K562 (cell line): ENCODE results near the gene PDCD7. TPM values are rescaled to one million over a fixed set of nuclear protein-coding genes. Genes with fewer than 3 reads are reported as not detected.

ENCODE experiments used
- ARID4B ChIP-seq: sonication (generic); formaldehyde crosslinking; IDR thresholded peaks from 2 replicates; pipeline ENCODE4 v1.8.0; 2022; ENCODE audit warnings: mild to moderate bottlenecking, missing genetic modification reagents
- BMI1 ChIP-seq: fragments of 150-350 bp; IDR thresholded peaks from 2 replicates; pipeline ENCODE4 v1.6.1; 2014; ENCODE audit warnings: low read length
- CBFA2T3 ChIP-seq: fragments of 450-650 bp; IDR thresholded peaks from 2 replicates; pipeline ENCODE4 v1.6.1; 2017
- CHD1 ChIP-seq: fragments of 200-600 bp; sonication (generic); IDR thresholded peaks from one replicate; pipeline ENCODE4 v1.6.1; 2012; ENCODE audit warnings: mild to moderate bottlenecking, moderate library complexity, low read length, inconsistent platforms
- ELK1 ChIP-seq: sonication (generic); formaldehyde crosslinking; IDR thresholded peaks from 2 replicates; pipeline ENCODE4 v1.8.1; 2022; ENCODE audit warnings: missing genetic modification reagents
- HNRNPL ChIP-seq: fragments of 200-400 bp; formaldehyde crosslinking; IDR thresholded peaks from 2 replicates; pipeline ENCODE4 v1.6.1; 2017; ENCODE audit warnings: low read depth, mild to moderate bottlenecking, low read length
- MAZ ChIP-seq, 2 experiments: fragments of 450-650 bp in 1 of 2; sonication (generic) in 1 of 2; formaldehyde crosslinking; IDR thresholded peaks in 1 of 2; conservative IDR thresholded peaks in 1 of 2; 2 replicates each; pipeline versions ENCODE4 v1.4.0 to v1.5.0; 2020; ENCODE audit warnings: mild to moderate bottlenecking in 1 of 2, missing genetic modification reagents in 1 of 2
- POLR2G ChIP-seq: fragments of 200-400 bp; formaldehyde crosslinking; IDR thresholded peaks from 2 replicates; pipeline ENCODE4 v1.6.1; 2017; ENCODE audit warnings: low read depth, mild to moderate bottlenecking, antibody characterized with exemption, low read length, moderate library complexity
- PTBP1 ChIP-seq: fragments of 200-400 bp; formaldehyde crosslinking; IDR thresholded peaks from 2 replicates; pipeline ENCODE4 v1.6.1; 2017; ENCODE audit warnings: low read depth, low read length
- RB1 ChIP-seq: fragments of 450-650 bp; IDR thresholded peaks from 2 replicates; pipeline ENCODE4 v1.6.1; 2017; ENCODE audit warnings: low read depth, mild to moderate bottlenecking
- REST ChIP-seq, 2 experiments: fragments of 450-650 bp; formaldehyde crosslinking in 1 of 2; IDR thresholded peaks; 2 replicates each; pipeline versions ENCODE4 v1.4.0 to v1.6.1; 2014 to 2020; ENCODE audit warnings: mild to moderate bottlenecking in 2 of 2, borderline replicate concordance in 1 of 2, low read depth in 1 of 2
- ZC3H4 ChIP-seq: sonication (generic); formaldehyde crosslinking; IDR thresholded peaks from 2 replicates; pipeline ENCODE4 v1.9.0; 2021; ENCODE audit warnings: missing genetic modification reagents, borderline replicate concordance
- ZC3H8 ChIP-seq: fragments of 450-650 bp; IDR thresholded peaks from 2 replicates; pipeline ENCODE4 v1.6.1; 2017
- ZNF347 ChIP-seq: fragments of 450-650 bp; formaldehyde crosslinking; IDR thresholded peaks from 2 replicates; pipeline ENCODE4 v1.4.0; 2020; ENCODE audit warnings: low read depth, mild to moderate bottlenecking, moderate library complexity
- polyA plus RNA-seq, 8 experiments: library from polyadenylated mRNA; depleted of rRNA in 4 of 8; stranded (reverse) in 5 of 8; unstranded in 3 of 8; fragments of >200 nt; fragmentation: Nextera tagmentation in 2 of 8; fragmentation: Illumina TruSeq in 1 of 8; extraction: Ambion mirVana in 2 of 8; extraction: Trizol in 1 of 8; gene quantifications; 2 replicates each; pipeline versions ENCODE4 v1.2.1 to v1.2.3, GENCODE V29; 2011 to 2014; ENCODE audit warnings: inconsistent platforms in 1 of 8, missing spikeins in 1 of 8
- total RNA-seq, 7 experiments: library from RNA; depleted of rRNA in 6 of 7; stranded (reverse); fragments of >200 nt in 6 of 7; fragmentation: Illumina TruSeq in 2 of 7; extraction: Trizol in 2 of 7; gene quantifications; 2 replicates each; pipeline versions ENCODE4 v1.2.1 to v1.2.3, GENCODE V29; 2011 to 2021; ENCODE audit warnings: low replicate concordance in 1 of 7

Gene PDCD7
- total and polyA plus RNA-seq, 9 of the 15 experiments (the other 6 are each of a cell fraction or from before 2014, with no cell fraction given), result 11.8 to 30.2 (median 18.8) TPM

- TF ChIP-seq BMI1, result no peak
- TF ChIP-seq HNRNPL, result peak; percentile 48; the same call in 1 of the 2 replicates
- TF ChIP-seq RB1, result peak; percentile 13; the same call in 1 of the 2 replicates
- TF ChIP-seq ZC3H4, result peak; percentile 55; the same call in 1 of the 2 replicates
- TF ChIP-seq POLR2G, result peak; percentile 76
- TF ChIP-seq CHD1, result peak; percentile 88
- no peak for TF ChIP-seq REST (IDR thresholded peaks at IDR 0.05; ENCODE audit: borderline replicate concordance)
- 0 out of 2 replicates have a peak, but pooled peaks have one; percentile 38 for TF ChIP-seq REST (CRISPR knock-in tag; IDR thresholded peaks at IDR 0.05; ENCODE audit: low read depth)
- TF ChIP-seq CBFA2T3, result no peak
- TF ChIP-seq ZNF347 (CRISPR knock-in tag), result no peak
- peak in 1 of 2 experiments; percentile 18; a peak in 2 of 4 replicates for TF ChIP-seq MAZ (CRISPR knock-in tag; conservative IDR thresholded peaks at IDR 0.05 in 1 of 2, IDR thresholded peaks at IDR 0.05 in 1 of 2)
- TF ChIP-seq ZC3H8, result no peak
- TF ChIP-seq ARID4B (CRISPR knock-in tag), result peak; percentile 75
- TF ChIP-seq ELK1, result no peak
- 0 out of 2 replicates have a peak, but pooled peaks have one; percentile 8 for TF ChIP-seq PTBP1
Measured at GRCh38 chr15:65132878-65133547, 595 bp downstream of the PDCD7 start (continued).
